Esophagus muscularis mucosa (tissue), 4 donors: ENCODE results near the gene DYRK4. TPM values are rescaled to one million over a fixed set of nuclear protein-coding genes. Genes with fewer than 3 reads are reported as not detected.

Experiments
- DNase-seq: peaks from one replicate; pipeline ENCODE4 v3.0.0-alpha.2; 2017; ENCODE audit errors: extremely low spot score
- H3K27ac ChIP-seq, 4 donors: fragments of 200-600 bp; sonication (generic); replicated peaks in 1 of 4; 1 replicate in 3 of 4; 2 replicates in 1 of 4; pipeline ENCODE4 v1.5.1; 2016 to 2019; ENCODE audit warnings: mild to moderate bottlenecking in 1 of 4
- H3K27me3 ChIP-seq, 4 donors: fragments of 200-600 bp; sonication (generic); one replicate each; pipeline versions ENCODE4 v1.5.1 to v1.6.0; 2016 to 2019
- H3K36me3 ChIP-seq, 4 donors: fragments of 200-600 bp; sonication (generic); one replicate each; pipeline ENCODE4 v1.5.1; 2016 to 2019
- H3K4me1 ChIP-seq, 4 donors: fragments of 200-600 bp; sonication (generic); one replicate each; pipeline ENCODE4 v1.5.1; 2016 to 2019
- H3K4me3 ChIP-seq, 4 donors: fragments of 200-600 bp; sonication (generic); 1 replicate in 2 of 4; 2 replicates in 2 of 4; pipeline ENCODE4 v1.5.1; 2016 to 2019; ENCODE audit warnings: mild to moderate bottlenecking in 4 of 4, moderate library complexity in 1 of 4
- H3K9me3 ChIP-seq, 4 donors: fragments of 200-600 bp; sonication (generic); 1 replicate in 3 of 4; 2 replicates in 1 of 4; pipeline ENCODE4 v1.5.1; 2016 to 2019
- CTCF ChIP-seq, 3 experiments: fragments of 200-600 bp in 2 of 3; fragments of 450-650 bp in 1 of 3; sonication (generic) in 2 of 3; IDR thresholded peaks; one replicate each; pipeline ENCODE4 v1.5.1; 2017 to 2019; ENCODE audit warnings: antibody characterized with exemption in 3 of 3, mild to moderate bottlenecking in 2 of 3, moderate library complexity in 1 of 3
- EP300 ChIP-seq: sonication (generic); formaldehyde crosslinking; IDR thresholded peaks from one replicate; pipeline ENCODE4 v1.6.1; 2017; ENCODE audit warnings: antibody characterized with exemption
- POLR2A ChIP-seq: fragments of 450-650 bp; IDR thresholded peaks from one replicate; pipeline ENCODE4 v1.6.1; 2017; ENCODE audit warnings: antibody characterized with exemption, moderate library complexity, mild to moderate bottlenecking, low read depth
- POLR2AphosphoS5 ChIP-seq, 2 donors: sonication (generic); formaldehyde crosslinking; IDR thresholded peaks; one replicate each; pipeline ENCODE4 v1.6.1; 2017; ENCODE audit warnings: antibody characterized with exemption in 2 of 2
- WGBS: methylation state at CpG from one replicate; pipeline ENCODE4 v1.1.5; 2018; 5-methylcytosine and 5-hydroxymethylcytosine counted together
- intact Hi-C: fragments of 100-400 bp; cut with DNase I; formaldehyde crosslinking; loops from one replicate; pipeline ENCODE4 v1.15.1; 2023
- total RNA-seq, 4 donors: library from RNA; depleted of rRNA; stranded (reverse); fragments of >200 nt; gene quantifications; one replicate each; pipeline versions ENCODE4 v1.1.0 to v1.2.1, GENCODE V29; 2016

DYRK4 gene
- total RNA-seq, 4 donors from 2014 or later, result 35.2 to 47.8 (median 41.3) TPM

DNA sequence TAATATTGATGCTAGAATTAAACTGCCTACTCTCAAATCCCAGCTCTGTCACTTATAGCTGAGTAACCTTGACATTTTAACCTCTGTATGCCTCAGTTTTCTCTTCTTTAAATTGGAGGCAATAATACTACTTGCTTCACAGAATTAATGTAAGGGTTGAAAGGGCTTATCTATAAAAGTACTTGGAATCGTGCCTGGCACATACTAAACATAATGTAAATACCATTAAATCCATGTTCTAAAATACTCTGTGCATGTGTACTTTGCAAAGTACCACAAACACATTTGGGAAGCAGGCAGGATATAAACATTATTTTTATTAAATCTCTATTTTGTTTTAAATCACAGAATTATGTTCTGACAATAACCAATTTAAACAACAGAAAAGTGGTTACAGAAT lies 41.9 kb downstream of the DYRK4 start:
- 29% methylated on average over 1 of the region's 1 CpG for WGBS
- H3K27ac ChIP-seq, result no peak overlapping the region
- H3K36me3 ChIP-seq, result peaks cover 0 to 5% (median 0%) of the 10 kb centered on the region in 4 donors
- no peaks in the 10 kb centered on the region for H3K9me3 ChIP-seq
- no peak for DNase-seq
- TF ChIP-seq EP300 (no peak), CTCF (IDR thresholded peaks at IDR 0.05) (no peak), POLR2A (no peak), POLR2AphosphoS5 (IDR thresholded peaks at IDR 0.05) (no peak)
- H3K27me3 ChIP-seq, result no peaks in the 10 kb centered on the region
- peaks cover 16 to 25% (median 23%) of the 10 kb centered on the region in 4 donors for H3K4me1 ChIP-seq
- no peak overlapping the region for H3K4me3 ChIP-seq
- intact Hi-C loops, result no loop called here

- H3K9me3 ChIP-seq, result no peaks in the 10 kb centered on the region
- 0% methylated on average over 9 of the region's 25 CpGs for WGBS
- peak overlapping the region; percentile 67 to 88 (median 78) for H3K4me3 ChIP-seq
- intact Hi-C loops, result no loop called here
- H3K4me1 ChIP-seq, result peaks cover 16 to 25% (median 23%) of the 10 kb centered on the region in 4 donors
- no peaks in the 10 kb centered on the region for H3K27me3 ChIP-seq
- H3K36me3 ChIP-seq, result peaks cover 0 to 5% (median under 1%) of the 10 kb centered on the region in 4 donors
- TF ChIP-seq CTCF (IDR thresholded peaks at IDR 0.05), result peak; percentile 97 to 100 (median 97)
- peak; percentile 53 to 76 for TF ChIP-seq POLR2AphosphoS5 (IDR thresholded peaks at IDR 0.05)
- TF ChIP-seq POLR2A, result no peak
- peak overlapping the region; percentile 73 to 83 (median 76) for H3K27ac ChIP-seq
- DNase-seq, result peak; percentile 96
These were observed 42.7 kb downstream of the DYRK4 start for GRCh38 chr12:4604684-4605193.

- intact Hi-C loops, result no loop called here
- no peak overlapping the region for H3K27ac ChIP-seq
- no peak overlapping the region for H3K4me3 ChIP-seq
- peak; percentile 74 for DNase-seq
- peaks cover 16 to 25% (median 23%) of the 10 kb centered on the region in 4 donors for H3K4me1 ChIP-seq
- TF ChIP-seq CTCF (IDR thresholded peaks at IDR 0.05) (no peak), POLR2A (no peak), POLR2AphosphoS5 (IDR thresholded peaks at IDR 0.05) (no peak), EP300 (no peak)
- WGBS, result 78% methylated on average over 3 of the region's 3 CpGs
- no peaks in the 10 kb centered on the region for H3K9me3 ChIP-seq
- no peaks in the 10 kb centered on the region for H3K27me3 ChIP-seq
- H3K36me3 ChIP-seq, result peaks cover 17 to 23% (median 22%) of the 10 kb centered on the region in 4 donors
These were observed 45.0 kb downstream of the DYRK4 start for GRCh38 chr12:4607056-4607455.

GRCh38 chr12:4609071-4609470 lies 47.1 kb downstream of the DYRK4 start:
- DNase-seq, result no peak
- WGBS, result 81% methylated on average over 9 of the region's 9 CpGs
- TF ChIP-seq POLR2AphosphoS5 (IDR thresholded peaks at IDR 0.05) (no peak), CTCF (IDR thresholded peaks at IDR 0.05) (no peak), POLR2A (no peak), EP300 (no peak)
- Histone ChIP-seq H3K36me3 (peaks cover 30 to 43% (median 41%) of the 10 kb centered on the region in 4 donors), H3K27me3 (no peaks in the 10 kb centered on the region), H3K4me1 (peaks cover 16 to 25% (median 23%) of the 10 kb centered on the region in 4 donors), H3K27ac (no peak overlapping the region), H3K9me3 (no peaks in the 10 kb centered on the region), H3K4me3 (no peak overlapping the region)
- intact Hi-C loops, result no loop called here

GRCh38 chr12:4610481-4610880 lies 48.5 kb downstream of the DYRK4 start:
- H3K27me3 ChIP-seq, result no peaks in the 10 kb centered on the region
- no peak overlapping the region for H3K4me3 ChIP-seq
- no peaks in the 10 kb centered on the region for H3K9me3 ChIP-seq
- no peak overlapping the region for H3K27ac ChIP-seq
- TF ChIP-seq POLR2AphosphoS5 (IDR thresholded peaks at IDR 0.05) (no peak), EP300 (no peak), CTCF (IDR thresholded peaks at IDR 0.05) (no peak), POLR2A (no peak)
- 88% methylated on average over 4 of the region's 4 CpGs for WGBS
- intact Hi-C loops, result loop anchor here (5.0 kb wide), 1 partner anchor 37 kb away; the partner anchor contains the start of genes AKAP3 and NDUFA9
- no peak for DNase-seq
- H3K36me3 ChIP-seq, result peaks cover 32 to 57% (median 53%) of the 10 kb centered on the region in 4 donors
- peaks cover 14 to 25% (median 20%) of the 10 kb centered on the region in 4 donors for H3K4me1 ChIP-seq
